GM21381 (cell line): ENCODE results near the gene HSD11B2.

ENCODE experiments used
- ATAC-seq: cut with Tn5 transposase; IDR thresholded peaks from one replicate; pipeline ENCODE4 v1.9.1; 2021; ENCODE audit warnings: mild to moderate bottlenecking, moderate library complexity; ENCODE audit not compliant: unreplicated experiment

HSD11B2 gene

DNA sequence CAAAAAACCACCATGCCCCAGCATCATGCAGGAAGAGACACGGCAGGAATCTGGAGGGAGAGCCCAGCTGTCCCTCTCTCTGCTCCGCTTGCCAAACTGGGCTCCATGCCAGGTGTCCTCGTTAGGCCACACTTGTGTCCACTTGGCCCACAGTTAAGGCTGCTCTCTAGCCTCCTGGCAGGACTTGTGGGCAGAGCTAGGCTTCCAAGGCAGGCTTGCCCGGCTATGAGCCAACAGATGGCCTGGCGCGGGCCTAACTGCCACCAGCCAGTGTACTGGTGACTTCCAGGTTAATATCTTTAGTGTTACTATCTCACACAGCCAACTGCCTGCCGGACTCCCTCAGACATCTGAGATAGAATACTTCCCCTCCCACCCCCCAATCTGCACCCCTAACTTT is 39.4 kb downstream of the HSD11B2 start:
- ATAC-seq = no peak

DNA sequence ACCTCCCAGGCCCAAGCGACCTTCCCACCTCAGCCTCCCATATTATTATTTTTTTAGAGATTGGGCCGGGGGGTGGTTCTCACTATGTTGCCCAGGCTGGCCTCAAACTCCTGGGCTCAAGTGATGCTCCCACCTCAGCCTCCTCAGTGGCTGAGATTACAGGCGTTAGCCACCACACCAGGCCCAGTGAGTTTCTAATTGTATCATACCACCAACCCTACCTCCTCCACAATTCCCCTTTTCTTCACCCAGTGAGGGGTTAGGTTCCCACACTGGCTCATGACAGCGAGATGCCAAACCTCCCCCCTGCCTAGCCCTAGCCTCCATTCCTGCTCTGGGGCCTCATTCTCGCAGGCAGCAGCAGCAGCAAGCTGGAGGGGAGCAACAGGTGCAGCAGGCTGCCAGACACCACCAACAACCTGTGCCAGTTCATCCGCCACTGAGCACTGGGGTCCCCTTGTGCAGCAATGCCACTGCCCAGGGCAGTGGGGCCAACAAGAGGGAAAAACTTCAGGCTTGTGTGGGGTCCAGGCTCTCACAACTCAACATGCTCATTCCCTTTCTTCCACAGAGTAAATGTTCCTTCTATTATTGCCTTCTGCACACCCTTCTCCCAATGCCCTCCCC is 41.0 kb downstream of the HSD11B2 start:
- no peak for ATAC-seq

DNA sequence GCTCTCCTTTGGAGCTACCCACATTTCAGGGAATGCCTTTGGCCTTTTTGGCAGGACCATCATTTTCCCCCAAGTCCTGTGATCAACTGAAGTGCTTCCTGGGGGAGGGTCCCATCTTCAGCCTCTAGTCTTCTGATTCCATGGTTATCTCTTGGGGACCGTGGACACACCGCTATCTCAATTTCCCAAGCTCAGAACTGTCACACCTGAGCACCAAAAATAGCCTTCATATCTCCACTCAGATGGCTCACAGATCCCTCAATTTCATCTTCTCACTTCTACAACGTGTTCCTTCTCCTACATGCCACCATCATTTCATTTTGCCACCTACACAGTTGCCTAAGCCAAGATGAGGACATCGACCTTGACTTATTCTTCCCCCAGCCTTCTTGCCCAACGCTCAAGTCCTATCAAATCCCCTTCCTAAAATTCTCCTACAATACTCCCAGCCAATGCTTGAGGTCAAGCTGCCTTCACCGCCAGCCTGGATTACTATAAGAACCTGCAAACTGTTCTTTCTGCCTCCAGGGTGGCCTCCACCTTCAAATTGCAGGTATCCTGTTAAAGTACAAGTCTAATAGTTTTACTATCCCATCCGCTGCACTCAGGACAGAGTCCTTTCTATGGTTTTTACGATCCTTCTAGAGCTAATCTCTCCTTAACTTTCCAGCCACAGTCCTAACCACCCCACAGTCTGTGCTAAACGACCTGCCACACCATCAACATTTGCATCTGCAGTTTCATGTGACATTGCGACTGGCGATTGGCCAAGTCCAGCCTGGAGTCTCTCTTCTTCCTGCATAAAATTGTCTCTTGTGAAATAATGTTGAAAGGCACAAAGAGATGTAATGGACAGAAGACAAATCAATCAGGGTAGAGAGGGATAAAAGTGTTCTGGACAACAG is 43.9 kb downstream of the HSD11B2 start:
- ATAC-seq = no peak

DNA sequence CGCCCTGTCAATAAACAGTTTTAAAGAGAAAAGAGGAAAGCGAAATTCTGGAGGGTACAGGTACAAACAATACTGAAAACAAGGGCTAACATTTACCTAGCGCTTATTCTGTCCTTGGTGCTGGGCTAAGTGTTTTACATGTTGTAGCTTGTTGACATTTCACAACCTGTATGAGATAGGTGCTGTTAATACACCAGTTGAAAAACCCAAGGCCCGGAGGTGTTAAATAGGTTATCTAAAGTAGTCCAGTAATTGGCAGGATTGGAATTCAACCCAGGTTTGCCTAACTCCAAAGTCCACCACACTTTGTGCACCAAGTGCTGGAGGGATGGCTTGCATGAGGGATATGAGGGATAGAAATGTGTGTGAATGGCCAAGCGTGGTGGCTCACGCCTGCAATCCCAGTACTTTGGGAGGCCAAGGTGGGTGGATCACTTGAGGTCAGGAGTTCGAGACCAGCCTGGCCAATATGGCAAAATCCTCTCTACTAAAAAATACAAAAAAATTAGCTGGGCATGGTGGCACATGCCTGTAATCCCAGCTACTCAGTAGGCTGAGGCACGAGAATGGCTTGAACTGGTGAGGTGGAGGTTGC is 47.1 kb downstream of the HSD11B2 start:
- ATAC-seq = no peak

DNA sequence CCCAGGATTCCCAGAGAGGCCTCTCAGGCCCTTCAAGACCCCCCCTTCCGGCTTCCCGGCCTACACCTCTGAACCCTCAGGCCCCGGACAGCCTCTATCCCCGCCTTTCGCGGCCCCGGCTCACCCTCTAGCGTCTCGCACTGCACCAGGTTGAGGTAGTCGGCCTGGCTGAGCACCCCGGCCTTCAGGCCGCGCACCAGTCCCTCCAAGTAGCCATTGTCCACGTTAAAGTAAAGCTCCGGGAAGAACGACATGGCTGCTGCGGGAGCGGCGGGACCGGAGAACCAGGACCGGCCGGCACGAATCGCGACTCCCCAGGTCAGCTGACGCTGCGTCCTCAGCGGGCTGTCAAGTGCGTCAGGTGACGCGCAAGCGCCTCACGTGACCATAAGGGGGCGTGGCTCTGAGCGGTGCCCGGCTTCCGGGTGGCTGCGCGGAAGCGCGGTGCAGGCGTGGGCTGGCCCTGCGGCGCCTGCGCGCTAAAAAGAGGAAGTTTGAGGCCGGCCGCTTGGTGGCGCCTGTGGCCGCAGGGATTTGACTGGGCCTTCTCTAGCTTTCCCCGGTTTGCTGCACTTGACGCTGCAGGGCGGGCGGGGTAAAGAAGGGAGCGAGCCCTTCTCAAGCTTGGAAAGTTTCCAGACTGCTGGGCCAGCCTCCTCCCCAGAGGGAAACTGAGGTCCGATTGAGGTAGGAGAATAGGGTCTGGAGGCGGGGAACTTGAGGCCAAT is 50.1 kb downstream of the HSD11B2 start, which contains the start of gene ATP6V0D1:
Gene ATP6V0D1 (minus strand): TSS at position 325 of the 728 bp plus-strand sequence. CDS start 71 bp downstream, at position 254.
- peak; percentile 93 for ATAC-seq

DNA sequence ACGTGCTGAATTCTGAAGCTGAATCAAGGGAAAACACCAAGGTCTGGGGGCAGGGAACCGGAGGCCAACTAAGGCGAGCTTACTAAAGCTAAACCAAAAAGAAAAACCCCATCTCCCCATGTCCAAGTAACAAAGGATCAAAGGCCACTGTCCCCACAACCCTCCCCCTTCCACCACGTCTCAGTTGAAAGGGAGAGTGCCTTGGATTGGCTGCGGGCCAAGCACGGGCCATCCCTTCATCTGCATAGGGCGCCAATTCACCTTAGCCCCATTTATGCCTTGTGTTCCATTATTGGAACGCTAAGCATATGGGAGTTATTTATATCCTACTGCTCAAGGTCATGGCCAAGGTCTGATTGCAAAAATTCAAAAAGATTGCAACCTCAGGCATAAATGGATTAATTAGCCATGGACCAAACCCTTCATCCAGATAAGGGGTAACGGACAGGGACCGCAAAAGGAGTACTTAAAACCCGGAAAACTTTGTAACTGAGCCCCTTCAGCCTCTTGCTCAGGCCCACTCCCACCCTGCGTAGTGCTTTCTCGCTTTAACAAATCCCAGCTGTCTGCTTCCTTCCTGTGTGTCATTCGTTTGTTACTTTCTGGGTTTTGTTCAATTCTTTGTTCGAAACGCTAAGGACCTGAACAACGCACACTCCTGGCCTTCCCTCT is 50.8 kb downstream of the HSD11B2 start:
- no peak for ATAC-seq

DNA sequence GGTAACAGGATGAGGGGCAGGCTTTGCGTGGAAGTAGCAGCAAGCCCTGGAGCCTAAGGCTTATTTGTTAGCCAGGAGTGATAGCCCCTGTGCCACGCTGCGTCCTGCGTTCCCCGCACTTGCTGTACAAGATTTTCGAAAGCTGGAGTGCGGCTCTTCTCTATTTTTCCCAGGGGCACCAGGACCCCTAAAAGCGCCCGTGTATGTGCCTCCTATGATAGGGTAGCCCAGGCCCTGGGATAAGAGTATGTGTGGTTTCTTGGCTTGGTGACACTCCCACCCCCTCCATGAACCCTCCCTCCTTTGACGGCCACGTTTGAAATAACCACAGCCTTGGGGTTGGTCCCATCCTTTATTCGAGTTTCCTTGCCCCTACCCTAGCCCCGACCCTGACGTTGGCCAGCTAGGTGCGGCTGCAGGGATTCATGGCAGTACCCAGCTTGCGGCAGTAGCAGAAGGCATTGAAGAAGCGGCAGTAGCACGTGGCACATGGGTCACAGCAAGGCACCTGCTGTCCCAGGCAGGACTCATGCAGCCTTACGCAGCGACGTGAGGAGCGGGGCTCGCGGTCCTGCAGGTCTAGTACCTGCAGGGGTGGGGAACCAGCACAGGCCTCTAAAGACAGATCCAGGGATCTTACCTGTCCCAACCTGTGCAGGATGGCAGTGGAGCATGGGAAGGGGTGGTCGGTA is 51.5 kb downstream of the HSD11B2 start:
- ATAC-seq = no peak

DNA sequence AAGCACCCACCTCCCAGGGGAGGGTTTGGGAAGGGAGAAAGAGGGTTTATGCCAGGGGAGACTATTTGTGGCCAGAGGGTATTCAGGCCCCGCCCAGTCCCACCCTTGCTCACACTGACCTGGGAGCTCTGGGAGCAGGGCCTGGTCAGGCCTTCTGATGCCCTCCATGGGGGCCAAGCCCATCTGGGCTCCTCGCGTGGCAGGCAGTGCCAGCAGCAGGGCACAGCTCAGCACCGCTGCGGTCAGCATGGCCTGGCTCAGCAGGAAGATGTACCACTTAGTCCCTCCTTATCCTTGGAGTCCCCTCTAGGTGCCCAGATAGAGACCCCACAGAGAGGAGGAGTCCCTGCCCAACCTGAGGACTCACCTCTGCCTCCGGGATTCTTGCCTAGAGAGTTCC is 52.2 kb downstream of the HSD11B2 start, which contains the start of gene AGRP:
Gene AGRP (minus strand): TSS at position 398 of the 400 bp plus-strand sequence. CDS start 149 bp downstream, at position 249.
- ATAC-seq = no peak

DNA sequence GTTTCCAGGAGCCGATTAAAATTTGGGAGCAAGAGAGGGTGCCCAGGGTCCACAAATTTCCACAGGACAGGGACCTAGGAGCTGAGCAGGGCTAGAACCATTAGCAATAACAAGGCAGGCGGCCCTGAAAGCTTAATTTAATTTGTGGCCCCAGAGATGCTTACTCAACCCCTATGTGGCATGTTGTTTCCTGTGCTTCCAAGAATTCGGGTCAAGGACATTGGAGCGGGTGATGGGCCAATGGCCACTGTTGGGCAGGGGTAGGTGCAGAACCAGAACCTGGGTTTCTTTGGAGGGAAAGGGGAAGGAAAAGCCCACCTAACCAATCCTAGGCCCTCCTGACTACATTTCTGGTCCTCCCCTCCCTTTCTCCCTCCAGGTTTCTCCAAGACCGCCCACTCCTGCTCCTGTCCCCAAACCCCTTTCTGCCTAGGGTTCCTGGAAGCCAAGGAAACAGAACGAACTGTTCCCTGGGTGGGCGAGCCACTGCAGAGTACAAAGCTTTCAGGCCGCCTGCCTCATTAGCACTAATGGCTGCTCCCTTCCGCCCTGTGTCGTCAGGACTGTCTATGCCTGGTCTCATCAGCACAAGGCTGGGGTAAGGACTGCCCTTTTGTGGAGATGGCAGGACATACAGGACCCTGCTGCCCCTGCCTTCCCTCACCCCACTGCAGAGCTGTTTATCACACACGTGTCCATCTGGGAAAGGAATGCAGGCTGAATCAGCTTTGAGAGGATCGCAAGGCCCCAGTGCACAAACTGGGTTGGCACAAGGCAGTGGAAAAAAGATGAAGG is 53.0 kb downstream of the HSD11B2 start:
- ATAC-seq = no peak

DNA sequence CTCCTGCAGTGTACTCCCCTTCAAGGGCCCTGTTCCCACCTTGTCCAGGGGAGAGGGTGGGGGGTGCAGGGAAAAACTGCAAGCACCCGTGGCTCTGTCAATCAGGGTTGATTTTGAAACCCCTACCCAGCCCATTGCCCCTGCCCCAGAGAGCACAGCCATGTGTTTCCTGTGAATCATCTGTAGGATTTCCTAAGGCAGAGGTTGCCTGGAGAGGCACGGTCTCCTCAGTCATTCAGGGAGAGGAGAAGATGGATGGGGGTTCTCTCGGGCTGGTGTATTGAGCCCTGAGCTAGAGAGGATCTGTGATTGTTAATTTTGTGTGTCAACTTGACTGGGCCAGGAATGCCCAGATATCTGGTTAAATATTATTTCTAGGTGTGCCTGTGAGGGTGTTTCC is 55.9 kb downstream of the HSD11B2 start:
- no peak for ATAC-seq
